ENCODE data around the gene IGSF22.

Gene IGSF22

GRCh38 chr11:18726040-18726439 lies at the start of gene IGSF22:
IGSF22 (minus strand) TSS chr11:18726188; CDS start chr11:18724236, 1,952 bp downstream.
- DNase-seq (ENCODE audit: low spot score) = no peak

- no peak for DNase-seq (ENCODE audit: low spot score)
Measured at GRCh38 chr11:18774801-18775200, 48.8 kb upstream of the IGSF22 start.

GRCh38 chr11:18773681-18774080 lies 47.7 kb upstream of the IGSF22 start:
- no peak for DNase-seq (ENCODE audit: low spot score)

- DNase-seq (ENCODE audit: low spot score) = no peak
Measured at GRCh38 chr11:18773104-18773503, 47.1 kb upstream of the IGSF22 start.

GRCh38 chr11:18772211-18772610 lies 46.2 kb upstream of the IGSF22 start:
- DNase-seq (ENCODE audit: low spot score) = no peak

GRCh38 chr11:18771266-18772035 lies 45.5 kb upstream of the IGSF22 start:
- no peak for DNase-seq (ENCODE audit: low spot score)

- no peak for DNase-seq (ENCODE audit: low spot score)
Measured at GRCh38 chr11:18770479-18771125, 44.6 kb upstream of the IGSF22 start.

GRCh38 chr11:18769802-18770456 lies 43.9 kb upstream of the IGSF22 start:
- no peak for DNase-seq (ENCODE audit: low spot score)

DNA sequence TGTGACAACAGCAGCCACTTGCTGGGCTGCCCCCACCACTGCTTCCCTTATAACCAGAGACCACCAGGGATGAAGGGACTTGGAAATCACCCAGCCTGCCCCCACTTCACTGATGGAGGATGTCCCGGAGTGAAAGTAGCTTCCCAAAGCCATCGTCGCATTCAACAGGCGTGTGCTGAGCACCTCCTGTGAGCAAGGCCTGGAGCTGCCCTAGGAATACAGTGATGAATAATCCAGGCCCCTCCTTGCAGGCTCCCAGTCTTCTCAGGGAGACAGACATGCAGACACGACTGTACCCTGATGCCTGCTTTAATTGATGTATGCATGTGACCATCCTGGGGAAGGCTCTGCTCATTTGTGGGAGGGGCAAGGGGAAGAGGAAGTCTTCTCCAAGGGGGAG lies 43.0 kb upstream of the IGSF22 start:
- DNase-seq (ENCODE audit: low spot score) = no peak

DNA sequence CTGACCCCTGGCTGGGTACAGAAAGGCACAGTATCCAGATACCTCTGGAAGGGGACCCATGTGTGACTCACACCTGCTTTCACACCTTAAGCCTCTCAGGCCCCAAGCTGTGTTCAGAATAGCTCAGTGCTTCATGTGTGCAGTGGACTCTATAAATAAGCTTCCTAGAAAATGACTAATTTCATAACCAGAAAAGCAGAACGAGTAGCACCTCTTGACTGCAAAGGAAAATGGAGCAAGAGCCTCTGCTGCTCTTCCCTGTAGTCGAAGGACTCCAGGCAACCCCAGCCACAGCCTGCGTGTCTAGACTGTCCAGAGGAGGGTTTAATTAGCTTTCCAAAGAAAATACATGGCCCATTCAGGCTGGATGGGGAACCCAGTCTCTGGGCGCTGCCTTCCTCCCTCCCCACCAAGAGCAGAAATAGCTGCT lies 42.5 kb upstream of the IGSF22 start:
- DNase-seq (ENCODE audit: low spot score) = no peak

- DNase-seq (ENCODE audit: low spot score) = no peak
Measured at GRCh38 chr11:18766015-18766414, 40.0 kb upstream of the IGSF22 start.

GRCh38 chr11:18765554-18765953 lies 39.6 kb upstream of the IGSF22 start:
- no peak for DNase-seq (ENCODE audit: low spot score)

GRCh38 chr11:18761741-18762140 lies 35.8 kb upstream of the IGSF22 start:
- DNase-seq (ENCODE audit: low spot score) = no peak

- no peak for DNase-seq (ENCODE audit: low spot score)
Measured at GRCh38 chr11:18761144-18761543, 35.2 kb upstream of the IGSF22 start.

DNA sequence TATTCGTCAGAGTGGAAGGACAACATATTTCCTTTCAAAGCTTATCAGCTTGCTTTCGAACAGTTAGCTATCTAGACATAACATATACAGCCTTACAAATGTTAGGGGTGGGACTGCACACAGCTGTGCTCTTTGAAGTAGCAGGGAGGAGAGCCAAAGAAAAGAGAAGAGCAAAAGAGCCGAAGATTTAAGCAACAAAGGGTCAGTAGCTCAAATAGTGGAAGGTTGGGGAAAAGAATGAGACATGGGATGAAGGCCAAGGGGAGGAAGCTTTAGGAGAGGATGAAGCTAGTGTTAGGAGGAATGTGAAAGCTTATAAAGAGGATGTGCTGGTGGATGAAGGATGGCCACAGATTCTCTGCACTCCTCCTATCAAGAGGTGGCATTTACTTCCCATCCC lies 31.8 kb upstream of the IGSF22 start:
- DNase-seq (ENCODE audit: low spot score) = no peak

GRCh38 chr11:18756889-18757288 lies 30.9 kb upstream of the IGSF22 start:
- no peak for DNase-seq (ENCODE audit: low spot score)

DNA sequence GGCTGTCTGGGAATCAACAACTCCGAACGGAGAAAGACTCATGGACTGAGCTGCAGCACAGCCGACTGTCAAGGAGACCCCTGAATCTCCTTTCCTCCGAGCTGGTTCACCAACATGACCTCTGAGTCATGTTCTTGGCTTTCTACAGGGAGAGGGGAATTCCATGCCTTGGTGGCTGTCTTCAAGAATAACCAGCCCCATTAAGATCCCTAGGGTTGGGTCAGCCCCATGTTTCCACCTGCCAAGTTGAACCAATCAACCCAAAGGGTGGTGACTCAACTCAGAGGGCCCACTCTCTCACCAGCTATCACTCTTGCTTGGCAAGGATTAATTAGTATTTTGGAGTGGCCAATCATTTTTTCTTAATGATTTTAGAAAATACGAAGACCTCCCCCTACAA lies 28.3 kb upstream of the IGSF22 start:
- no peak for DNase-seq (ENCODE audit: low spot score)

DNA sequence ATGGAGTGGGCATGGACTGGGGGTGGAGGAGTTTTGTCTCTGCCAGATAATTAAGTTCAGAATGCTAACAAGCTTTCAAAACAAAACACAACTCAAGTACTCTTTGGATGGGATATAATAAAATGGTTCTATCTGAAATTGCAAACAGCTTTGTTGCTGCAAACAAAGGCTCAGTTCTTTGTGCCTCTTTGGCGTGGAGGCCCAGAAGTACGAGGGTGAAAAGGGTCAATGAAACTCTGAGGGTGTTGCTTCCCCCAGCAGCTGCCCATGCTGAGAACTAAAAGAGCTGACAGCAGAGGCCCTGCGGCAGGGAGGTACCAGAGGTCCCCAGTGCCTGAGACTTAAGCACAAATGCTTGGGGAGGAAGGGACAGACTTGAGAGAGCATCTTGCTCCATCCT lies 26.5 kb upstream of the IGSF22 start:
- no peak for DNase-seq (ENCODE audit: low spot score)

GRCh38 chr11:18750944-18751343 lies 25.0 kb upstream of the IGSF22 start:
- DNase-seq (ENCODE audit: low spot score) = no peak

- no peak for DNase-seq (ENCODE audit: low spot score)
Measured at GRCh38 chr11:18749681-18750319, 23.8 kb upstream of the IGSF22 start.

GRCh38 chr11:18748766-18749365 lies 22.9 kb upstream of the IGSF22 start:
- DNase-seq (ENCODE audit: low spot score) = no peak

GRCh38 chr11:18745251-18745650 lies 19.3 kb upstream of the IGSF22 start:
- no peak for DNase-seq (ENCODE audit: low spot score)

Data from HuH-7 (cell line).